Amygdala (tissue), 56 donors: Measurements from ENCODE around the gene COPB2.
A peak's percentile ranks its signal among the peaks of the same experiment; 100 is the strongest.
"Not testable (repeated sequence)": the region's sequence is repeated elsewhere in the genome, so short reads cannot be mapped to it uniquely, and the experiment has no call there.

Experiments
- DNase-seq, 56 donors: peaks; one replicate each; lab custom pipeline; 2025; lab: John Stamatoyannopoulos, UW

COPB2 gene

GRCh38 chr3:139389552-139390368, at the start of gene COPB2:
Gene COPB2, minus strand, starts transcription at chr3:139389647. Its CDS starts 97 bp downstream, at chr3:139389550.
- DNase-seq, result peak; percentile 70 to 100 (median 98)

GRCh38 chr3:139434764-139435307, 45.4 kb upstream of the COPB2 start:
- no peak for DNase-seq

- no peak for DNase-seq
These were observed 44.8 kb upstream of the COPB2 start for GRCh38 chr3:139434228-139434627.

GRCh38 chr3:139433089-139433488, 43.6 kb upstream of the COPB2 start:
- no peak for DNase-seq

GRCh38 chr3:139430493-139430892, 41.0 kb upstream of the COPB2 start:
- DNase-seq, result no peak

GRCh38 chr3:139427283-139428060, 38.0 kb upstream of the COPB2 start:
- peak in 6 of 56 donors; percentile 8 to 84 (median 22) for DNase-seq

GRCh38 chr3:139425745-139426400, 36.4 kb upstream of the COPB2 start:
- DNase-seq, result no peak

GRCh38 chr3:139423232-139423631, 33.8 kb upstream of the COPB2 start:
- no peak for DNase-seq

GRCh38 chr3:139421460-139421859, 32.0 kb upstream of the COPB2 start:
- DNase-seq, result no peak

GRCh38 chr3:139421040-139421439, 31.6 kb upstream of the COPB2 start:
- no peak for DNase-seq

- DNase-seq, result no peak
These were observed 28.7 kb upstream of the COPB2 start for GRCh38 chr3:139418144-139418543.

- DNase-seq, result no peak
These were observed 26.8 kb upstream of the COPB2 start for GRCh38 chr3:139416275-139416674.

GRCh38 chr3:139414608-139415224, 25.3 kb upstream of the COPB2 start:
- DNase-seq, result no peak

- DNase-seq, result not testable (repeated sequence)
These were observed 23.4 kb upstream of the COPB2 start for GRCh38 chr3:139412891-139413290.

- DNase-seq, result not testable (repeated sequence)
These were observed 11.7 kb upstream of the COPB2 start for GRCh38 chr3:139401155-139401554.

GRCh38 chr3:139396707-139397106, 7.3 kb upstream of the COPB2 start:
- no peak for DNase-seq

GRCh38 chr3:139394116-139394515, 4.7 kb upstream of the COPB2 start:
- no peak for DNase-seq

- no peak for DNase-seq
These were observed 461 bp downstream of the COPB2 start for GRCh38 chr3:139388821-139389551.

GRCh38 chr3:139388077-139388476, 1.4 kb downstream of the COPB2 start:
- DNase-seq, result no peak

GRCh38 chr3:139382291-139382690, 7.2 kb downstream of the COPB2 start:
- DNase-seq, result not testable (repeated sequence)
